SK-N-SH treated with all-trans-retinoic acid at 6 μM for 48 hours (cell line): ENCODE measurements around the gene CEBPA.

Experiments used
- ATAC-seq: fragments of 200-7000 bp; cut with Tn5 transposase; 3 replicates; pipeline ENCODE4 v1.9.1; 2020; ENCODE audit warnings: mild to moderate bottlenecking, moderate library complexity
- ARNTL ChIP-seq: fragments of 450-650 bp; formaldehyde crosslinking; IDR thresholded peaks from 2 replicates; pipeline ENCODE4 v1.5.0; 2020; ENCODE audit warnings: low read depth, mild to moderate bottlenecking, moderate library complexity, borderline replicate concordance
- BACH2 ChIP-seq: fragments of 250-450 bp; sonication (Bioruptor Pico); IDR thresholded peaks from 2 replicates; pipeline ENCODE4 v1.9.0; 2021; ENCODE audit warnings: mild to moderate bottlenecking, borderline replicate concordance
- CREB5 ChIP-seq: fragments of 250-450 bp; sonication (Bioruptor Pico); IDR thresholded peaks from 2 replicates; pipeline ENCODE4 v1.5.1; 2020; ENCODE audit warnings: low read depth, mild to moderate bottlenecking, moderate library complexity
- CSDC2 ChIP-seq: fragments of 250-450 bp; sonication (Bioruptor Pico); IDR thresholded peaks from 2 replicates; pipeline ENCODE4 v1.5.0; 2020; ENCODE audit warnings: mild to moderate bottlenecking, moderate library complexity
- ESRRG ChIP-seq: fragments of 250-450 bp; sonication (Bioruptor Pico); IDR thresholded peaks from 2 replicates; pipeline ENCODE4 v1.6.1; 2021; ENCODE audit warnings: mild to moderate bottlenecking
- GLIS3 ChIP-seq: fragments of 250-450 bp; sonication (Bioruptor Pico); IDR thresholded peaks from 2 replicates; pipeline ENCODE4 v1.5.0; 2020; ENCODE audit warnings: mild to moderate bottlenecking, moderate library complexity
- ISL1 ChIP-seq: fragments of 250-450 bp; sonication (Bioruptor Pico); IDR thresholded peaks from 2 replicates; pipeline ENCODE4 v2.1.2; 2022; ENCODE audit warnings: mild to moderate bottlenecking, moderate library complexity
- OSR1 ChIP-seq: fragments of 250-450 bp; sonication (Bioruptor Pico); IDR thresholded peaks from 2 replicates; pipeline ENCODE4 v1.8.0; 2022; ENCODE audit warnings: moderate library complexity, mild to moderate bottlenecking, inconsistent platforms
- PATZ1 ChIP-seq: fragments of 250-450 bp; sonication (Bioruptor Pico); IDR thresholded peaks from 2 replicates; pipeline ENCODE4 v1.8.0; 2020; ENCODE audit warnings: mild to moderate bottlenecking, moderate library complexity, borderline replicate concordance
- RARB ChIP-seq: fragments of 250-450 bp; sonication (Bioruptor Pico); IDR thresholded peaks from 2 replicates; pipeline ENCODE4 v1.8.0; 2021; ENCODE audit warnings: mild to moderate bottlenecking, moderate library complexity
- SNAI2 ChIP-seq: fragments of 250-450 bp; sonication (Bioruptor Pico); IDR thresholded peaks from 2 replicates; pipeline ENCODE4 v1.5.0; 2020; ENCODE audit warnings: mild to moderate bottlenecking, moderate library complexity
- TCF4 ChIP-seq: fragments of 250-450 bp; sonication (Bioruptor Pico); IDR thresholded peaks from 2 replicates; pipeline ENCODE4 v1.8.0; 2021; ENCODE audit warnings: mild to moderate bottlenecking, moderate library complexity, borderline replicate concordance
- TOX ChIP-seq: fragments of 250-450 bp; sonication (Bioruptor Pico); IDR thresholded peaks from 2 replicates; pipeline ENCODE4 v1.8.0; 2021; ENCODE audit warnings: mild to moderate bottlenecking, moderate library complexity, borderline replicate concordance
- TSHZ2 ChIP-seq: fragments of 250-450 bp; sonication (Bioruptor Pico); IDR thresholded peaks from 2 replicates; pipeline ENCODE4 v1.5.0; 2020; ENCODE audit warnings: mild to moderate bottlenecking, moderate library complexity
- ZC3H10 ChIP-seq: fragments of 250-450 bp; sonication (Bioruptor Pico); IDR thresholded peaks from 2 replicates; pipeline ENCODE4 v1.5.1; 2021; ENCODE audit warnings: mild to moderate bottlenecking, moderate library complexity
- ZFP3 ChIP-seq: fragments of 250-450 bp; sonication (Bioruptor Pico); IDR thresholded peaks from 2 replicates; pipeline ENCODE4 v1.5.0; 2020; ENCODE audit warnings: mild to moderate bottlenecking, moderate library complexity
- ZFP30 ChIP-seq: fragments of 450-650 bp; formaldehyde crosslinking; IDR thresholded peaks from 2 replicates; pipeline ENCODE4 v1.5.0; 2022; ENCODE audit warnings: mild to moderate bottlenecking, moderate library complexity
- ZNF565 ChIP-seq: fragments of 450-650 bp; formaldehyde crosslinking; conservative IDR thresholded peaks from 2 replicates; pipeline ENCODE4 v1.5.0; 2020; ENCODE audit warnings: low read depth, mild to moderate bottlenecking, moderate library complexity
- ZNF70 ChIP-seq: fragments of 450-650 bp; formaldehyde crosslinking; IDR thresholded peaks from 2 replicates; pipeline ENCODE4 v1.5.0; 2020; ENCODE audit warnings: mild to moderate bottlenecking, moderate library complexity
- ZNF8 ChIP-seq: fragments of 450-650 bp; formaldehyde crosslinking; IDR thresholded peaks from 2 replicates; pipeline ENCODE4 v1.5.0; 2020; ENCODE audit warnings: mild to moderate bottlenecking, moderate library complexity
- TF ChIP-seq, protein P1 (sequence below): fragments of 250-450 bp; sonication (Bioruptor Pico); IDR thresholded peaks from 2 replicates; pipeline ENCODE4 v1.5.1; 2021; ENCODE audit warnings: mild to moderate bottlenecking, moderate library complexity

The CEBPA gene

GRCh38 chr19:33329736-33330135 is 27.4 kb upstream of the CEBPA start:
- TF ChIP-seq SNAI2 (CRISPR knock-in tag) (no peak), BACH2 (CRISPR knock-in tag) (no peak), GLIS3 (CRISPR knock-in tag) (no peak), ZNF70 (no peak), ARNTL (CRISPR knock-in tag) (no peak), CREB5 (no peak), ZFP3 (CRISPR knock-in tag) (no peak), ESRRG (no peak), PATZ1 (CRISPR knock-in tag) (no peak), RARB (no peak)
- TF ChIP-seq, protein P1, sequence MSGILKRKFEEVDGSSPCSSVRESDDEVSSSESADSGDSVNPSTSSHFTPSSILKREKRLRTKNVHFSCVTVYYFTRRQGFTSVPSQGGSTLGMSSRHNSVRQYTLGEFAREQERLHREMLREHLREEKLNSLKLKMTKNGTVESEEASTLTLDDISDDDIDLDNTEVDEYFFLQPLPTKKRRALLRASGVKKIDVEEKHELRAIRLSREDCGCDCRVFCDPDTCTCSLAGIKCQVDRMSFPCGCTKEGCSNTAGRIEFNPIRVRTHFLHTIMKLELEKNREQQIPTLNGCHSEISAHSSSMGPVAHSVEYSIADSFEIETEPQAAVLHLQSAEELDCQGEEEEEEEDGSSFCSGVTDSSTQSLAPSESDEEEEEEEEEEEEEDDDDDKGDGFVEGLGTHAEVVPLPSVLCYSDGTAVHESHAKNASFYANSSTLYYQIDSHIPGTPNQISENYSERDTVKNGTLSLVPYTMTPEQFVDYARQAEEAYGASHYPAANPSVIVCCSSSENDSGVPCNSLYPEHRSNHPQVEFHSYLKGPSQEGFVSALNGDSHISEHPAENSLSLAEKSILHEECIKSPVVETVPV (CRISPR knock-in tag) = no peak
- no peak for ATAC-seq

GRCh38 chr19:33329060-33329459 is 26.7 kb upstream of the CEBPA start:
- no peak for TF ChIP-seq CREB5
- TF ChIP-seq CSDC2 (CRISPR knock-in tag) = no peak
- no peak for TF ChIP-seq ARNTL (CRISPR knock-in tag)
- TF ChIP-seq OSR1 = no peak

GRCh38 chr19:33325920-33326319 is 23.6 kb upstream of the CEBPA start:
- TF ChIP-seq GLIS3 (CRISPR knock-in tag) (no peak), BACH2 (CRISPR knock-in tag) (no peak), ZNF565 (CRISPR knock-in tag) (peak; percentile 89), ZNF70 (no peak), ZC3H10 (CRISPR knock-in tag) (no peak), ZFP30 (CRISPR knock-in tag) (no peak), PATZ1 (CRISPR knock-in tag) (no peak)
- ATAC-seq = no peak

More at GRCh38 chr19:33329060-33329459, 26.7 kb upstream of the CEBPA start:
- ATAC-seq = no peak

DNA sequence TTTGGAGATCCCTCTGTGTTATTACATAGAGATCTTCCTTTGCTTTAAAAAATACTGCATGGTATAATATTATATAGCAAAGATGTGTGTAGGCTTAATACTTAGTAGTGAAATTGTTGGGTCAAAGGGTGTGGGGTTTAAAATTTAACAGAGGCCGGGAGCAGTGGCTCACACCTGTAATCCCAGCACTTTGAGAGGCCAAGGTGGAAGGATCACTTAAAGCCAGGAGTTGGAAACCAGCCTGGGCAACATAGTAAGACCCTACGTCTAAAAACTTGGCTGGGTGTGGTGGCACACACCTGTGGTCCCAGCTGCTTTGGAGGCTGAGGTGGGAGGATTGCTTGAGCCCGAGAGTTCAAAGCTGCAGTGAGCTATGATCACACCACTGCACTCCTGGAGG is 22.3 kb upstream of the CEBPA start:
- ATAC-seq = no peak
- no peak for TF ChIP-seq TOX (CRISPR knock-in tag)
- TF ChIP-seq OSR1 = no peak
- no peak for TF ChIP-seq ZFP3 (CRISPR knock-in tag)
- TF ChIP-seq ARNTL (CRISPR knock-in tag) = no peak
- TF ChIP-seq RARB = no peak
- TF ChIP-seq, protein P1 (CRISPR knock-in tag) = no peak
- TF ChIP-seq CREB5 = no peak
- TF ChIP-seq ZNF8 (CRISPR knock-in tag) = no peak
- TF ChIP-seq GLIS3 (CRISPR knock-in tag) = no peak
- TF ChIP-seq ZFP30 (CRISPR knock-in tag) = no peak
- no peak for TF ChIP-seq ESRRG
- no peak for TF ChIP-seq ZNF565 (CRISPR knock-in tag)
- no peak for TF ChIP-seq ISL1
- TF ChIP-seq TCF4 = no peak
- no peak for TF ChIP-seq TSHZ2 (CRISPR knock-in tag)
